ENCODE data around the gene UBXN4.
A peak's percentile ranks its signal among the peaks of the same experiment; 100 is the strongest.
"Not testable (repeated sequence)": the region's sequence is repeated elsewhere in the genome, so short reads cannot be mapped to it uniquely, and the experiment has no call there.

Gene UBXN4

DNA sequence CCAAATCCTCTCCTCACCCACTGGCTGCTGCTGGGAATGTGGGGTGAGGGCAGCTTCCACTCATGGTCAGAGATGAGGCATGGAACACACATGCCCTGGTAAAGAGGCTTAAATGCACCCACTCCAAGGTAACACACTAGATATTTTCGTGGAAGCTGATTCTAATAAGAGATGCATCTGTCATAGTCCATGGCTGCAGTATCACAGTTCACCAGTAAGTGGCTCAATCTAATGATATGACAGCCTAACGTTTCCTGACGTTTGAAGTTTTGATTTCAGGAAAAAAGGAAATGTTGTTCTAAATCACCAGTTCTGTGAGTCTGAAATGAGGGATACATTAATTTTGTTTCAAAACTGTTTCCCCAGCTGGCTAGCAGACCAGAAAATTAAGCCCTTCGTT, 57.1 kb downstream of the UBXN4 start:
- DNase-seq, result no peak
- in situ Hi-C loops (cut with MboI; ENCODE audit: low pct_unique_long_range_greater_than_20kb, low sequenced_read_pairs), result no loop called here

DNA sequence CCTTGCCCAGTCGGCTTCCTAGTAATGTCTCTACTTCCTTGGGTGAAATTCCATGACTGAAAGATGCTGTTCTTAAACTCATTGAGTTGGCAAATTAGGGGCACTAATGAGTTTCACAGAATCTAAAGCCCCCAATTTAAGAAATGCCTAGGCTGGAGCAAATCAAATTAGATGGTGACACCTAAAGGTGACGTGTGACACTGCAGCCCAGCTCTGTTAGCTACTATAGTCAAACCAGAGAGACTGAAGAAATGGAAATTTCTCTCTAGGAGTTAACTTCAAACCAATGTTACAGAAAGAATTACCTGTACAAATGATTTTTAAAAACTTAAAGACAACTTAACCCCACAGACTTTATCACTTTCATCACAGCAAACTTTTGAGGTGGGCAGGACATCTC, 58.1 kb downstream of the UBXN4 start:
- in situ Hi-C loops (cut with MboI; ENCODE audit: low pct_unique_long_range_greater_than_20kb, low sequenced_read_pairs), result no loop called here
- DNase-seq, result no peak

DNA sequence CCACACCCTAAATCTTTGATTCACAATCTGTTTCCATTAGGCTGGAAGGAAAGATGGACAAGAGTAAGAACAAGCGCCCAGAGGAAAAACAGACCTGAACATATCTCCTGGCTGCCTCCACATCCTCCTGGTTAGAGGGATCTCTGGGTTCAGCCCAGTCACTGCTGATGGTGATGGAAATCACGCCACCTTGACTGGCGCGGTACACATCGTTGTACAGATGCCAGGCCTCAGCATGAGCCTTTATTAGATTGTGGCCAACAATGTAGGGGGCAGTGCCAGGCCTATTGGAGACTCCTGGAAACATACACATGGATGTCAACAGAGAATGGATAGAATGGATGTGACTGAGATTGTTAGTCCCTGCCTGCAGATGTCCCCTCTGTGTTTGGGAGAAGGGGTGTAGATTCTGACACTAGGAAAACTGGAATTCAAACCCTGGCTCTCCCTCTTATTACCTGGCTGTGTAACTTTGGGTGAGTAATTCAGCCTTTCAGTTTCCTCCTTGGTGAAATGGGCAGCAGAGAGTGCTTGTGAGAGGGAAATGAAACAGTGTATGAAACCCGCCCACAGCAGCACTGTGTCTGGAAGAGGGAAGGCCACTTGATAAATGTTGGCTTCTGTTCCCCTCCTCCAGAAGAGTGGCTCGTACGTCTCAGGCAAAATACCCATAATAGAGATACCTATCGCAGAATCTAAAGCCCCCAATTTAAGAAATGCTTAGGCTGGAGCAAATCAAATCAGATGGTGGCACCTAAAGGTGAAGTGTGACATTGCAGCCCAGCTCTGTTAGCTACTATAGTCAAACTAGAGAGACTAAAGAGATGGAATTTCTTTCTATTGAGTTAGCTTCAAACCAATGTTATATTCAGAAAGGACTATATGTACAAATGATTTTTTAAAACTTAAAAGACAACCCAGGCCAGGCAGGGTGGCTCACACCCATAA, 59.1 kb downstream of the UBXN4 start:
- no peak for DNase-seq
- in situ Hi-C loops (cut with MboI; ENCODE audit: low pct_unique_long_range_greater_than_20kb, low sequenced_read_pairs), result no loop called here

DNA sequence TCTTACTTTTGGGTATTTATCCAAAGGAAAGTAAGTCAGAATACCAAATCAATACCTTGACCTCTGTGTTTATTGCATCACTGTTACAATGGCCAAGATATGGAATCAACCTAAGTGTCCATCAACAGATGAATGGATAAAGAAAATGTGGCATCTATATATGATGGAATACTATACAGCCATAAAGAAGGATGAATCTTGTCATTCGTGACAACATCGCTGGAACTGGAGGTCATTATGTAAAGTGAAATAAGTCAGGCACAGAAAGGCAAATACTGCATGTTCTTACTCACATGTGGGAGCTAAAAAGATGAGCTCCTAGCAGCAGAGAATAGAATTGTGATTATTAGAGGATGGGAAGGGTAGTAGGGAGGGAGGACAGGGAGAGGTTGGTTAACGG, 60.7 kb downstream of the UBXN4 start:
- in situ Hi-C loops (cut with MboI; ENCODE audit: low pct_unique_long_range_greater_than_20kb, low sequenced_read_pairs), result no loop called here
- no peak for DNase-seq

DNA sequence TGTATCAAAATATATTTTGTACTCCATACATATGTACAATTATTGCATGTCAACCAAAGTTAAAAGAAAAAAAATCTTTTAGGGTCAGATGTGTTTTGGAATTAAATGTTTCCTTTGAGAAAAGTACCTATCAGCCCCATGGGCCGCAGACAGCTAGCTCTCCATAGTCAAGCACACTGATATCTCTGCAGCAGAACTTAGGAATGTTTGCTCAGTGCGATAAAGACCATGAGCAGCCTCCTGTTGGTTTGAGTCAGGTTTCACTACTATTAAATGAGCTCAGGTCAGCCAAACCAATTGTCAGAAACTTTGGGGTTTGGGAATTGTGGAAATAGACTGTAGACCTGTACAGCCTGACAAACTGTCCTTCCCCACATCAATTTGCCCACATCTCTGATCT, 61.6 kb downstream of the UBXN4 start:
- in situ Hi-C loops (cut with MboI; ENCODE audit: low pct_unique_long_range_greater_than_20kb, low sequenced_read_pairs), result no loop called here
- DNase-seq, result no peak

DNA sequence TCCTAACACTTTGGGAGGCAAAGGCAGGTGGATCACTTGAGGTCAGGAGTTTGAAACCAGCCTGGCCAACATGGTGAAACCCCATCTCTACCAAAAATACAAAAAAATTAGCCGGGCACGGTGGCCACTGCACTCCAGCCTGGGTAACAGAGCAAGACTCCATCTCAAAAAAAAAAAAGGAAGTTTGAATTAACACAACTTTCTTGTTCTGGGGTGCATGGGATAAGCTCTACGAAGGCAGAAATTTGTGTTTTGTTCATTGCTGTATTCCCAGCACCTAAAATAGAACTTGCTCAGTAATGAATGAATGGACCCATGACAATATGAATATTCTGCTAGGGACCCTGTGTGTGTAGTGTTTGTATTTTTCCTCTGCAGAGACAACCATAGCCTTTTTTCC, 66.2 kb downstream of the UBXN4 start:
- DNase-seq; in situ Hi-C loops (cut with MboI; ENCODE audit: low pct_unique_long_range_greater_than_20kb, low sequenced_read_pairs): not testable (repeated sequence)

DNA sequence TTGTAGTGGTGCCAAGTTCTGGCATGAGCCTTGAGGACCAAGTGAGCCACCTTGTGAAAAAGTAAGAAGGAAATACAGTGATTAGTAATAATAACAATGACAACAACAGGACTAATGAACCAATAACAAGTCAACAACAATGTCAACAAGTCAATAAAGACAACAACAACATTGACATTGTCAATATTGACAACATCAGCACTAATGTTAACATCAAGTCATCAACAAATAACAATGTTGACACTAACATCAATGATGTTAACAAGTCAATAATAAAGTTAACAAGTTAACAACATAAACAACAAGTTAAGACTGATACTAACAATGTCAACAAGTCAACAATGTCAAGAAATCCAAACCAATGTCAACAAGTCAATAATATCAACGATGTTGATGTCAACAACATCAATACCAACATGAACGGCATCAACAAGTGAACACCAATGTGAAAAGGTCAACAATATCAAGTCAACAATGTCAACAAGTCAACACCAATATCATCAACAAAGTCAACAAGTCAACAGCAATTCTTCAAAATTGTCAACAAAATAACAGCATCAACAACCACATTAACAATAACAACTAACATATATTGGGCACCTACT, 71.4 kb downstream of the UBXN4 start:
- DNase-seq, result no peak
- in situ Hi-C loops (cut with MboI; ENCODE audit: low pct_unique_long_range_greater_than_20kb, low sequenced_read_pairs), result no loop called here

DNA sequence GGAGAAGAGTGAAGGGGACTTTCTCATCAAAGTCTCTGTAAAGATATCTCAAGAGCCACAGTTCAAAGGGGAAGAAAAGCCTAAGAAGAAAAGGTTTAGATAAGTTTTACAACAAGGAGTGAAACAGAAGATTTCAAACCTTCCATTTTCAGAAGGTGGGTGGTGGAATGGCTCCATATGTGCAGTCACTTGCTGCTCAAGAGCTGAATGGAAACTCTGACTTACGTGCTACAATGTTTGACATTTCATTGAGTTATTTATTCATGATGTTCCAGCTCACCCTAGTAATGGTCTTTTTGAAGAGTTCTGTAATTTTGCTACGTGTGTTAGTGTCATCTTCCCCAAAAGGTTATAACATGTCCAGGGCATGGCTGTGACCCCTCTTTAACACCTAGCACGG, 73.6 kb downstream of the UBXN4 start:
- DNase-seq, result no peak
- in situ Hi-C loops (cut with MboI; ENCODE audit: low pct_unique_long_range_greater_than_20kb, low sequenced_read_pairs), result no loop called here

DNA sequence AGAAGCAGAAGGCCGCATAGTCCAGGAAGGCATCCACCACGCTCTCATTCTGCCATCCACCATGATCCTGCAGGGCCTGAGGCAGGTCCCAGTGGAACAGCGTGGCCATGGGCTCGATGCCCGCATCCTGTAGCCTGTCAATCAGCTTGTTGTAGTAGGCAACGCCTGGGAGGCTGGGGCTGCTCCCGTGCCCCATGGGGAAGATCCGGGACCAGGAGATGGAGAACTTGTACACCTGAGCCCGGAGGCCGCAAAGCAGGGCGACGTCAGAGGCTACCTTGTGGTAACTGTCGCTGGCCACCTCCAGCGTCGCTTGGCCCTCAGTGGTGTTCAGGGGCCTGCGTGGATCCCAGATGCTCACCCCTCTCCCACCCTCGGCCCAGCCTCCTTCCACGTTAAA, 75.8 kb downstream of the UBXN4 start:
- in situ Hi-C loops (cut with MboI; ENCODE audit: low pct_unique_long_range_greater_than_20kb, low sequenced_read_pairs), result no loop called here
- no peak for DNase-seq

DNA sequence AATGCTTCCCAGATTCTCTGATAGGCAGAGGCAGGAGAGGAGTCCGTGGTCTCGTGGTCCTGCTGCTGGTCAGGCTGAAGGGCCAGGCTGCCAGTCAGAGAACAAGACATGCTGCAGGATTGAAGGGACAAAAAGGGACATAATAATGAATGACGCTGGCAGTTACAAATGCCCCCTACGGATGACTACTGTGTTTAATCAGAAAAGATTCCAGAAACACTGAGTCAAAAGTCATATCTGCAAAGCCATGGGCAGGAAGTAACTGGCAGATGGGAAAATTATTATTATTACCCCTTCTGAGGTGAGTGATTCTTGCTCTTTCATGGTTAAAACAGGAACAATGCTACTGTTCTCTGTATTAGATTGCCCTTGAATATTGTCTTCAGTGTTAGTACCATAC, 76.3 kb downstream of the UBXN4 start:
- no peak for DNase-seq
- in situ Hi-C loops (cut with MboI; ENCODE audit: low pct_unique_long_range_greater_than_20kb, low sequenced_read_pairs), result no loop called here

DNA sequence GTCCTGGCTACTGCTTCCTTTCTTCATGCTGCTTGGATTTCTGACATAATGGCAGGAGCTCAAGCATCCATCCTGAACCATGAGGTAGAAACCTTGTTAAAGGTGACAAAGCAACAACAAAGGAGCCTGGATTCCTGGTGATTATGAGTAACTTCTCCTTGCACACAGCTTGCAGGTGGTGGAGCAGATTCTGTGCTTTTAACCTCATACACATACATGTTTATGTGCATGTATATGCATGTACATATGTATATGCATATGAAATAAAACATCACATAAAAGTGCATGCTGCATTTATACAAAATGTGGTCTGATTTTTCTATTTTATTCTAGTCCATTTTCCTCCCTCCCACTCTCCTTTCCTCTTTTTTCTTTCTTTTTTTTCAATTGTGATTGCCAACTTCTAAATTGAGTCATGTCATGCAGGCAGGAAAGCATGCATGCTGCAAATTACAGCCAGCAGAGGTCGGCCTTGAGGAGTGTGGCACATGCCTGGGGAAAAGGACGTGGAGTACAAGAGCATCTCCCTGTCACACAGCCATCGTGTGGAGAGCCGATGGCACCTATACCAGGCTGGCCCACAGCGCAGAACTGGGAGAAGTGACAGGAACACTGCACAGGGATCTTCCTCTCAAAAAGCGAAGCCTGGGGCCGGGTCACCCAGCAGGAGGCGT, 77.4 kb downstream of the UBXN4 start:
- DNase-seq, result no peak
- in situ Hi-C loops (cut with MboI; ENCODE audit: low pct_unique_long_range_greater_than_20kb, low sequenced_read_pairs), result no loop called here

DNA sequence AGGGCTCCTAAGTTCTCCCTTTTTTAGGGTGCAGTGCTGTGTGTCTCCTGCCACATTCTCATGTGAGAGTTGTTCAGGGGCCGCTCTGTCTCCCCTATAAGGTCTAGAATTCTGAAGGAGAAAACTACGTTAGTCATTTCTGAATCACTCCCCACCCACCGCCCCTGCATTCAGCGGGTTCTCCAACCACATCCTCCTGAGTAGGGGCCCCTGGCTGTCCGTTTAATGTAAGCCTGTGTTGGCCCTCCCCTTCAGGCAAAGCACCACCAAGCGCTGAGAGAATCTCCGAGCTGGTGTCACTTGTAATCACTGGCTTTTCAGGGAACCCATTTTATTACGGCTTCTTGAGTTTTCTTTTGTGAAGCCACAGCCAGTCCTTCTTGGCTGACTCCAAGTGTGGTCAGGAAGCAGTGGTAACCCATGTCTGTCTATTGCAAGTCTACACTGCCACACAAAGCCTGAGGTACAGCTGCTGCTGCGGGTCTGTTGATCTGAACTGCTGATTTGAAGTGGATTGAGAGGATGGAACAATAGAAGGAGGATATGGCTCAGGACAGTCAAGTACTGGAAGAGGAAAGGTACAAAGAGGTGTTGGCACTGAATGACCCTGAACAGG, 78.5 kb downstream of the UBXN4 start:
- in situ Hi-C loops (cut with MboI; ENCODE audit: low pct_unique_long_range_greater_than_20kb, low sequenced_read_pairs), result no loop called here
- peak; percentile 33 for DNase-seq

DNA sequence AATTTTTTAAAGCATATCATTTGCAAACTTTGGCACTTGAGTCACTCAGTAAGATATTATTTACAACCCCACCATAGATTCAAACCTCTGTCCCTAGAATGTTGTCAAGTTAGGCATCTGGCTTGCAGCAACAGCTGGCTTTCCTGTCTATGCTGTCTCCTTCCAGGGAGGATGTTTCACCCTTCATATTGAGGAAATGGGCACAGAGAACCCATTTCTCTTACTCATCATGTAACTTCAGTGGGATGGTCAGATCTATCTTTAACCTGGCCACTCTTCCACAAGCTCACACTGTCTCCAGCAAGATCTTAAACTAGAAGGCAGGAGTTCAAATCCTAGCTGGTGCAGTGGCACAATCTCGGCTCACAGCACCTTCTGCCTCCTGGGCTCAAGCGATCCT, 79.5 kb downstream of the UBXN4 start:
- DNase-seq, result no peak
- in situ Hi-C loops (cut with MboI; ENCODE audit: low pct_unique_long_range_greater_than_20kb, low sequenced_read_pairs), result no loop called here

DNA sequence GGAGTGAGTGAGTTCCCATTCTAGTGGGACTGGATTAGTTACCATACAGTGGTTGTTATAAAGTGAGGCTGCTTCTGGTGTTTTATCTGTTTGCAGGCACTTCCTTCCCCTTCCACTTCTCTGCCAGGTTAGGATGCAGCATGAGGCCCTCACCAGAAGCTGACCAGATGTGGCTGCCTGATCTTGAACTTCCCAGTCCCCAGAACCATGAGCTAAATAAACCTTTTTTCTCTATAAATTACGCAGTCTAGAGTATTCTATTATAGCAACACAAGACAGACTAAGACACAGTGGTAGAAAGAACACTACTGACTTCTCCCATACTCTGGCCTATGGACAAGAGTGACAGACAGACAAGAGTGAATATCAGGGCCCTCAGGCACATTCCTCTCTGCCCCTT, 81.2 kb downstream of the UBXN4 start:
- in situ Hi-C loops (cut with MboI; ENCODE audit: low pct_unique_long_range_greater_than_20kb, low sequenced_read_pairs), result no loop called here
- DNase-seq, result no peak

DNA sequence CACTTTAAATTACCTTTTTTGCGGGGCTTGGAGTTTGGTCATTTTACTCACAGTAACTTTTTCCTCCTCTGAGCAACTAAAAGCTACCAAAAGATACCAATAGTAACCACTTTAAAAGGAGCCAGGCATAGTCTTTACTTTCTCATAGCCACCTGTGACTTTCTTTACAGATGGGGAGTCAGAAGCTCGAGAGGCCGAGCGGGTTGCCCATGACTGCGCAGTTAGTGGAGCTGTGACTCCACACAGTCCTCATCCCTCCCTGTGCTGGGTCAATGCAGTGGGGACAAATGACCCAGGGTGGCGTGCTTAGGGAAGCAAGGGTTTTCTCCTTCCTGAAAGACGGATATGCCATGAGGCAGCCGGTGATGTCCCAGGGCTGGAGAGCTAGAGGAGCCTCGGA, 83.5 kb downstream of the UBXN4 start:
- DNase-seq, result no peak
- in situ Hi-C loops (cut with MboI; ENCODE audit: low pct_unique_long_range_greater_than_20kb, low sequenced_read_pairs), result no loop called here

DNA sequence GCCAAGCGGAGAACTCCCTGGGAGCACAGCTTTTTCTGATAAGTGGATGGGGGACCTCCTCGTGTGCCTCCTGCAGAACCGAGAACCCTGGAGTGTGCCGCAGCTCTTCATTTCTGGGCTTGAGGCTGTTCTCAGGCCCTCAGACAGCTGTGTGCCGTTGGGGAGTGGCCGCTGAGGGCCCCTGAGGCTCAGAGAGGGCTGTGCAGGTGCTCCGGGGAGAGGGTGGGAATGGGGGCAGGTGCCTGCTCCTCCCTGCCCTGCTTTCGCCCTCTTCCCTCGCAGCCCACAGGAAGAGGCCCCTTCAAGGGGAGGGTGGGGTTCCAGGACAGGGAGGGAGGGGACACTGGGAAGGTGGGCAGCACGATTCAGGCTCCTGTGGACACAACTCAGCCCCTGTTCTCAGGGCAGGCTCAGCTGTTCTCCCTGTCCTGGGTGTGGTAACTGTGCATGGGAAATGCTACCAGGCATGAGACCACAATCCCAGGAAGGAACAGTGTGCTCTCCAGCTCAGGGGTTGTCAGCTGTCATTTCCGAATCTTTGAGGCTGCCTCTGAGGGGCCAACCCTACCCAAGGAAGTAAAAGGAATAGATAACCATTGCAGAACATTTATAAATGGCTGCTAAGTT, 84.0 kb downstream of the UBXN4 start:
- no peak for DNase-seq
- in situ Hi-C loops (cut with MboI; ENCODE audit: low pct_unique_long_range_greater_than_20kb, low sequenced_read_pairs), result no loop called here

DNA sequence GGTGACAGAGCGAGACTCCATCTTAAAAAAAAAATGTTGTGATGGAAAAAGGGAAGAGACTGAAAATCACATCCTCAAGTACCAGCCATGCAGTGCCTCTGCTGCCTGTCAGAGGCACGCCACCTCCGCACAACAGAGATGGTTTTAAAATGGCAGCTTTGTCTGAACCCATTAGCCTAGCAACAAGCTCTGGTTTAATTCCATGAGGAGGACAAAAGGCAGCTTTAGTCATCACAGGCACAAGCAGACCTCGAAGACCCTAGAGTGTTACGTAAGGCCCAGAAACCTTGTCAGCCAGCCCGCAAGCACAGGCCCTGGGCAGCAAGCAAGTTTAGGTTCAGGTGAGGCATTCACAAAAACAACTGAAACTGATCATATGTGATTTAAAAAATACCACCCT, 84.9 kb downstream of the UBXN4 start:
- in situ Hi-C loops (cut with MboI; ENCODE audit: low pct_unique_long_range_greater_than_20kb, low sequenced_read_pairs), result no loop called here
- DNase-seq, result no peak

DNA sequence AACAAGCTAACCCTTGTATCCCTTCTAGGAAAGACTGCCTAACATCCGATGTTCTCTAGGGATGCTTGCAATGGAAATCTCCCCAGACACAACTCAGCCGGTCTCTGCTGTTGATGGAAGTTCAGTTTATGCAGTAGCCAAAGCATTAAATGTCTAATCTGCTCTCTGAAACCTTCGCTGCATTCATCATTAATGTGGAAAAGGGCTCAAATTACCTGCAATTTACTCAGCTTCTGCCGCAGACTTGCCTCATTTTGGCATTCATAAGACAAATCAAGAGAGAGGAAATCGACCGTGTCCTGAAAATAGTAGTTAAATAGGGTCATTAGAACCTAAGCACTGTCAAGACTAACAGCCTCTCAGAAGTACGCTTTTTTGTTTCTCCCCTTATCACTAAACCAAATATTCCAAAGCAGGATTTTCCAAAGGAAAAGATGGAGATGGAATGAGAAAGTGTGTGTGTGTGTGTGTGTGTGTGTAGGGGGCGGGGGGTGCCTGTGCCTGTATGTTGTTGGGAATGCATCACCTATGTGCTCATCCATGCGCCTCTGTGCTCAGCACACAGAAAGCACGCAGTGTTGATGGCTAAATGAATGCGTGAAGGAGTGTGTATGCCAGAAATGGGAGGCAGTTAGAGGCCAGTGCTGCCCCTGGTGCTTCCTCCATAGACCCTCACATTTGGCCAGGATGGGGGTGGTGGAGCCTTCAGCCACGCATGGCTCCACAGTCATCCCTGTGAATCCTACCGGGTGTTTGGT, 87.9 kb downstream of the UBXN4 start:
- in situ Hi-C loops (cut with MboI; ENCODE audit: low pct_unique_long_range_greater_than_20kb, low sequenced_read_pairs), result no loop called here
- no peak for DNase-seq

All from KBM-7 (cell line).